Activated T-helper 2 cell treated with anti-CD3 and anti-CD28 coated beads, Interferon-gamma antibody, Interleukin-2, Interleukin-4, amounts not matched to agents 10 μg/mL and 5 μg/mL and 100 μg/mL, durations not matched to agents 14 hours and 24 hours and 36 hours (primary cell): ENCODE results near the gene SPA17. TPM values are rescaled to one million over a fixed set of nuclear protein-coding genes. Genes with fewer than 3 reads are reported as not detected.

ENCODE experiments used
- DNase-seq: peaks from one replicate; pipeline ENCODE4 v3.0.0; 2021; ENCODE audit warnings: low spot score
- H3K27ac Mint-ChIP-seq: one replicate; pipeline ENCODE4 v1.8.0; 2021; ENCODE audit warnings: mixed read lengths
- H3K27me3 Mint-ChIP-seq: one replicate; pipeline ENCODE4 v1.8.0; 2021; ENCODE audit warnings: low read depth, mixed read lengths
- H3K36me3 Mint-ChIP-seq: one replicate; pipeline ENCODE4 v1.8.0; 2021; ENCODE audit warnings: low read depth, mixed read lengths
- H3K4me1 Mint-ChIP-seq: one replicate; pipeline ENCODE4 v1.8.0; 2021; ENCODE audit warnings: low read depth, mixed read lengths
- H3K4me3 Mint-ChIP-seq: one replicate; pipeline ENCODE4 v1.8.0; 2021; ENCODE audit warnings: low read depth, mild to moderate bottlenecking, moderate library complexity, mixed read lengths
- H3K9me3 Mint-ChIP-seq: one replicate; pipeline ENCODE4 v1.8.0; 2021; ENCODE audit warnings: mixed read lengths
- intact Hi-C: fragments of 100-400 bp; cut with micrococcal nuclease; formaldehyde crosslinking; loops from one replicate; pipeline ENCODE4 v1.15.1; 2023
- total RNA-seq: library from RNA; stranded (reverse); gene quantifications from 2 replicates; pipeline ENCODE4 v1.2.3, GENCODE V29; 2022

SPA17 gene
- total RNA-seq = 2.3 and 2.9 TPM in 2 replicates

DNA sequence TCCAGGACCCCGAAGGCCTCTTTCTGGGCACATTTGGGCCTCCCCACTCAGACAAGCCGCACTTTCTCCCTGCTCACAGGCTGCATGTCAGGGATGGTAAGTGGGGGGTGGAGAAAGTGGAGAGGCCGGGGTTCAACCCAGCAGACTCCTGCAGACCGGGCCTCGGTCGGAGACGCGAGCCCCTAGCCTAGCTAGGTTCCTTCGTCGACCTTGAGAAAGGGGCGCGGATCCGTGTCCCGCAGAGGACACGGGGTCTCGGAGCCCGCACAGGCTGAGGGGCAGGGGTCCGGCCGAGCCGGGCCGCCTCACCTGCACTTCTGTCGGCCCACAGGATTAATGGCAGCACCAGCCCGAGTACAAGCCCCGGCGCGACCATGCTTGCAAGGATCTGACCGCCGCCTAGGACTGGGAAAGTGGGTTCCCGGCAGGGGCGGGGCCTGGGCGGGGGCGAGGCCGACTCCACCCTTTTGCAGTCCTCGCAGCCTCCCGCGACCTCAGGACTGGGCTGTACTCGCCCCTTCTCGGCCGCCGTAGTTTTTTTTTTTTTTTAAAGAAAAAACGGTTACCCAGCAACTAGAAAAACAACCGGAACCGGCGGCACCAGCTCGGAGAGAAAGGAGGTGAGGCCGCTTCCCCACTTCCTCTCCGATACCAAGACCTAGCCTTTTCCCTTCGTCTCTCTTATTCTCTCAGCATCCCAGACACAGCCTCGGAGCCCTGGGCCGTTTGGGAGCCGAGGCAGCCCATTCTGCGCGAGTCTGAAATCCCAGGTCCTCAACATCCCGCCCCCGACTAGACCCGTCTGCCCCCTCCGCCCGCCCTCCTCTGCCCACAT lies at the start of gene SPA17, which contains the start of gene SIAE:
SPA17 (plus strand) TSS at position 572 of the 835 bp plus-strand sequence. CDS start 1,361 bp downstream, outside the sequence.
SIAE (minus strand) TSS at position 407 of the 835 bp plus-strand sequence; CDS start at position 376, 31 bp downstream.
- DNase-seq = peak; percentile 84
- no peaks in the 10 kb centered on the region for H3K9me3 Mint-ChIP-seq
- intact Hi-C loops = loop anchor here (1.0 to 2.0 kb wide), 6 partner anchors 51 to 437 kb away; partner anchors contain the start of genes CCDC15, MSANTD2, TBRG1 and TMEM218
- H3K36me3 Mint-ChIP-seq = no peaks in the 10 kb centered on the region
- peaks cover 36% of the 10 kb centered on the region for H3K4me1 Mint-ChIP-seq
- H3K4me3 Mint-ChIP-seq = peak within 1 kb of the TSS; percentile 88
- H3K27me3 Mint-ChIP-seq = no peaks in the 10 kb centered on the region
- H3K27ac Mint-ChIP-seq = peak within 1 kb of the TSS; percentile 86

DNA sequence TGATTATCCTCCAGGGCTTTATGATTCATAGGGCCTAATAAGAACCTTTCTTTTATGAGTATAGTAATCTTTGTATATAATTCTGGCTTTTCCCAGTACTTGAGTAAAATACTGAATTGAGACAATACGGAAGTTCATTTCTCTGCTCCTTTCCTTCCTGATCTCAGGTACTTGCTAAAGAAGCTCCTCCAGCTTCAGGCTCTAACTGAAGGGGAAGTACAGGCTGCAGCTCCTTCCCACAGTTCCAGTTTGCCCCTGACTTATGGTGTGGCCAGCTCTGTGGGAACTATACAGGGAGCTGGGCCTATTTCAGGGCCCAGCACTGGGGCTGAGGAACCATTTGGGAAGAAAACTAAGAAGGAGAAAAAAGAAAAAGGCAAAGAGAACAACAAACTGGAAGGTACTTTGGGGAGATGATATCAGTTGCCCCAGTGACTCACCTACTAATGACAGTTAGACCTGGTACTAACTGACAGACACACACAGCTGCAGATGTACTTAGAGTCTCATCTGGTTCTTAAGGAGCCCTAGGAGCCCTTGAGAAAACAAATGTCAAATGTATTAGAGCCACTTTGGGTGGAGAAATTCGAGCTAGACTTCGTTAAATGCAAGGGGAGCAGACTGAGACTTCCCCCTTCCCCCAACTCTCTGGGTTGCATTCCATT lies 48.1 kb upstream of the SPA17 start:
- DNase-seq = no peak
- Mint-ChIP-seq H3K36me3 (peaks cover 50% of the 10 kb centered on the region), H3K4me1 (peaks cover 28% of the 10 kb centered on the region), H3K27me3 (peaks cover 6% of the 10 kb centered on the region), H3K4me3 (peak overlapping the region; percentile 46), H3K27ac (peak overlapping the region; percentile 63), H3K9me3 (no peaks in the 10 kb centered on the region)
- intact Hi-C loops = no loop called here

DNA sequence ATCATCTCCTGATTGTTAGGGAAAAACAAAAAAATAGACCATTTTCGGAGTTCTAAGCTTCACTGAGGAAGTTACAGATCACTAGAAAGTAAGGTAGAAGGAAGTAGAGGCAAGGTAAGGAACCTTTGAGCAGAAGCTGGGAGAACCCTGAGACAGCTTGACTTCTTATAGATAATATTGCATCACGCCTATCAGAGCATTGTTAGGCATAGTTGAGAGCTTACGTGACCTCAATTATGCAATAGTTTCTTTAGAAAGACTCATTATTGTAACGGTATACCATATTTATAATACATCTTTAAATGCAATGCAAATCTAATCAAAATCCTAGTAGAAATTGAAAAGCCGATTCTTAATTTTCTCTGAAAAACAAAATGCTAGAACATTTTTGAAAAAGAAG lies 46.2 kb upstream of the SPA17 start:
- no peak for DNase-seq
- Mint-ChIP-seq H3K4me3 (no peak overlapping the region), H3K27ac (no peak overlapping the region), H3K4me1 (peaks cover 28% of the 10 kb centered on the region), H3K27me3 (no peaks in the 10 kb centered on the region), H3K9me3 (no peaks in the 10 kb centered on the region), H3K36me3 (peaks cover 66% of the 10 kb centered on the region)
- intact Hi-C loops = no loop called here

DNA sequence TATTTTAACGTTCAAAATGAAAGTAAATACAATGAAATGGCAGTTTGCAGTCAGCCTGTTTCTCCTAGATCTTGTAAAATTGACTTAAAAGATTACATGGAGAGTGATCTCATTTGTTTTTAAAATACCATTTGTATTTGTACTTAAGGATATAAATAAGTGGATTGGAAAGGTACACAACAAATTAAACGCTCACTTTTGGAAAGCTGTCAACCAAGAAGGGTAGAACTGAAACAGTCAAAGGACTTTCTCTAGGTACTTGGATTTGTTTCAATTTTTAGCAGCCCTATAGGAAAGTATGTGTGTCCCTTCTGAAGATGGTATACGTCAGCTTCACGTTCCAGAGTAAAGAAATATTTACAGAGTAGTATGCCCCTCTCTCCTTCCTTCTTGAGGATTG lies 43.7 kb upstream of the SPA17 start:
- Mint-ChIP-seq H3K4me3 (no peak overlapping the region), H3K4me1 (peaks cover 17% of the 10 kb centered on the region), H3K36me3 (peaks cover 76% of the 10 kb centered on the region), H3K27me3 (no peaks in the 10 kb centered on the region), H3K27ac (no peak overlapping the region), H3K9me3 (no peaks in the 10 kb centered on the region)
- intact Hi-C loops = no loop called here
- no peak for DNase-seq

DNA sequence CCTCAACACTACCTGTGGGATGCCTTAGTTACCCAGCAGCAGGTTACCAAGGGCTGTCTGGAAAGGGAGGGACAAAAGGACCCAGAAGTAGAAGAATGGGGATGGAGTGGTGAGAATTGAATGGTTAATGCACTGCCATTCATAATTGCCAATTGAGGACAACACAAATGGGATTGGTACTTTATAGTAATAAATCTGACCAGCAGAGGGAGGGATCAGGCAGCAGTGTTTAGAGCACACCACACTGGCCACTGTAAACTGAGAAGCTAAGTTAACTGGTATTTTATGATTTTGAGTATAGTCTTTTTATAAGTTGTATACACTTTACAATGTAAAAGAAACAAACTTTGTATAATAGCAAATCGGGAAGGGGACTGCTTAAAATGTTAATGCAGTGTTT lies 40.3 kb upstream of the SPA17 start:
- intact Hi-C loops = no loop called here
- no peak overlapping the region for H3K4me3 Mint-ChIP-seq
- H3K27me3 Mint-ChIP-seq = no peaks in the 10 kb centered on the region
- no peak overlapping the region for H3K27ac Mint-ChIP-seq
- peaks cover 3% of the 10 kb centered on the region for H3K4me1 Mint-ChIP-seq
- DNase-seq = no peak
- H3K9me3 Mint-ChIP-seq = no peaks in the 10 kb centered on the region
- H3K36me3 Mint-ChIP-seq = peaks cover 68% of the 10 kb centered on the region

DNA sequence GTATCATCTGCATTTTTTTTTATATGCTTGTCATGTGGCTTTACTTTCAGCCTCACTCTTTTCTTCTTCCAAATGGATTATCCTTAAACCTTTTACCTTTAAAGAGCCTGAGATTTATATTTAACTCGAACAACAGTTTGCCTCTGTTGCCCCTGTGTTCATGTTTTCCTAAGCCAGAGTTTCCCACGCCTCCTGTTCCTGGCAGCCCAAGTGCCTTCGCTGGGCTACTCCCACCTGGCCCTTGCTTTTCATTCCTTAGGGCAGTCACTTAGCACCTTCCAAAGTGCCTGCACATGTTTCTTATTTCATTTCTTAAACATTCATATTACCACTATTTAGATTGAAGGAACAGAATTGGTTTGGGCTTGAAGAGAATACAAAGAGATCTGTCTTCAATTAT lies 37.8 kb upstream of the SPA17 start:
- H3K9me3 Mint-ChIP-seq = no peaks in the 10 kb centered on the region
- intact Hi-C loops = no loop called here
- H3K36me3 Mint-ChIP-seq = peaks cover 61% of the 10 kb centered on the region
- H3K4me1 Mint-ChIP-seq = no peaks in the 10 kb centered on the region
- DNase-seq = no peak
- no peak overlapping the region for H3K4me3 Mint-ChIP-seq
- no peaks in the 10 kb centered on the region for H3K27me3 Mint-ChIP-seq
- no peak overlapping the region for H3K27ac Mint-ChIP-seq

DNA sequence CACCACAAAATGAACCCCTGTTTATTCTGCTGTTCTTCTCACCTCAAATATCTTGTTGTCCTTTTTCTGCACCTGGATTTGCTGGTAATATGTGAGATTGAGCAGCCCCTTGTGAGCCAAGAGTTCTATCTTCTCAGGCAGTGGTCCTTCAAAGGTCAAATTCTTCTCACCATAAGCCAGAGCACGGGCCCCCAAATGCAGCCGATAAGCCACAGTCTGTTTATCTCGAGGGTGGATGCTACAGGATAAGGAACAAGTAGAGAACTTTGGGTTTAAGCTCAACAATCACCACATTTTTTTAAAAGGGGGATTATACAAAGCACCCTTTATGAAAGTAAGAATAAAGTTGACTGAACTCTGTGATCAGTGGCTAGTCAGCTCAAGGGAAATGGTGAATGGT lies 35.2 kb upstream of the SPA17 start:
- H3K9me3 Mint-ChIP-seq = no peaks in the 10 kb centered on the region
- DNase-seq = no peak
- H3K27ac Mint-ChIP-seq = no peak overlapping the region
- H3K4me1 Mint-ChIP-seq = peaks cover 6% of the 10 kb centered on the region
- H3K4me3 Mint-ChIP-seq = no peak overlapping the region
- H3K36me3 Mint-ChIP-seq = peaks cover 36% of the 10 kb centered on the region
- intact Hi-C loops = no loop called here
- H3K27me3 Mint-ChIP-seq = no peaks in the 10 kb centered on the region

DNA sequence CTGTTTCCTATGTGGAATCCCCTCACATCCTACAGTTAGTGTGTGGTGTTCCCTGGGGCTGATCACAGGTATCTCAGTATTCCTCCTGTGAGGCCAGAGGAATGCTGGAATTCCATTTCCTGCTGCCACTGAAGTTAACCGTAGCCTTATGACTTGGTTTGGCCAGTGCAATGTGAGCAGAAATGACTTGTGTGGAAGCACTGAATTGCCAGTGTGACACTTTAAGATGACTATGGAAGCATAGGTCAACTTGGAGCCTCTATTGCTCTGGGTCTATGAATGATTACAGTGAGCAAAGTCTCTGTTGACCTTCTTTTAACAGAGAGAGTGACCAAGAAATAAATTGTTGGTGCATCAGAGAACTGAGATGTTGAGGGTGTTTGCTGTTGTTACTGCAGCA lies 34.5 kb upstream of the SPA17 start:
- no peak overlapping the region for H3K4me3 Mint-ChIP-seq
- H3K27ac Mint-ChIP-seq = no peak overlapping the region
- H3K9me3 Mint-ChIP-seq = no peaks in the 10 kb centered on the region
- peaks cover 29% of the 10 kb centered on the region for H3K36me3 Mint-ChIP-seq
- H3K4me1 Mint-ChIP-seq = peaks cover 9% of the 10 kb centered on the region
- intact Hi-C loops = no loop called here
- no peak for DNase-seq
- H3K27me3 Mint-ChIP-seq = no peaks in the 10 kb centered on the region

DNA sequence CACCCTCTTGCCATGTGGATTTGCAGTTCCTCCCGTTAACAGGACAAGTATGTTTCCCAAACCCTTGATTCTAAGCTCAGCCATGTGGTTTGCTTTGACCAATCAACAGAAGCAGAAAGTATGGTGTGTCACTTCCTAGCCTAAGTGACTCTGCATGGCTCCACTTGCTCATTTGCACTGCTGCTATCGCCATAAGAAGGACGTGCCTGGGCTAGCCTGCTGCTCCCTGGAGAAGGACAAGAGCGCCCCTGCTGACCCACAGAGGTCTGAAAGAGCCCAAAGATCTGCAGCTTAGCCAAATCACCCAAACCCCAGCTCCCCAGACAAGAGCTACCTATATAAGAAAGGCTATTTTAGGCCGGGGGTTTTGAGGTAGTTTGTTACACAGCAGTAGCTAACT lies 33.0 kb upstream of the SPA17 start:
- H3K4me1 Mint-ChIP-seq = peaks cover 12% of the 10 kb centered on the region
- peaks cover 26% of the 10 kb centered on the region for H3K36me3 Mint-ChIP-seq
- DNase-seq = no peak
- H3K9me3 Mint-ChIP-seq = no peaks in the 10 kb centered on the region
- H3K27me3 Mint-ChIP-seq = no peaks in the 10 kb centered on the region
- intact Hi-C loops = no loop called here
- H3K4me3 Mint-ChIP-seq = no peak overlapping the region
- H3K27ac Mint-ChIP-seq = no peak overlapping the region

DNA sequence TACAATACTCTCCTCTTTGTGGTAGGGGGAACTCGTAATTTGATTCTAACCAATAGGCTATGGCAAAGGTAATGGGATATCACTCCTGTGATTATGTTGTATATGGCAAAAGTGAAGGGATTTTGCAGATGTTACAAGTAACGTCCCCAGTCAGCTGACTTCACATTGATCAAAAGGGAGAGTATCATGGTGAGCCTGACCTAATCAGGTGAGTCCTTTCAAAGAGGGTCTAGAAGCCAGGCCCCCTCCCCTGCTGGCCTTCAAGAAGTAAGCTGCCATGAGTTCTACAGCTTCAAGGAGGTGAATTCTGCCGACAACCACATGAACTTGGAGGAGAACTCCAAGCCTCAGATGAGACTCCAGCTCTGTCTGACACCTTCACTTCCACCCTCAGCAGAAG lies 31.1 kb upstream of the SPA17 start:
- Mint-ChIP-seq H3K27ac (no peak overlapping the region), H3K36me3 (peaks cover 15% of the 10 kb centered on the region), H3K9me3 (no peaks in the 10 kb centered on the region), H3K4me1 (peaks cover 12% of the 10 kb centered on the region), H3K27me3 (no peaks in the 10 kb centered on the region), H3K4me3 (no peak overlapping the region)
- intact Hi-C loops = no loop called here
- no peak for DNase-seq

DNA sequence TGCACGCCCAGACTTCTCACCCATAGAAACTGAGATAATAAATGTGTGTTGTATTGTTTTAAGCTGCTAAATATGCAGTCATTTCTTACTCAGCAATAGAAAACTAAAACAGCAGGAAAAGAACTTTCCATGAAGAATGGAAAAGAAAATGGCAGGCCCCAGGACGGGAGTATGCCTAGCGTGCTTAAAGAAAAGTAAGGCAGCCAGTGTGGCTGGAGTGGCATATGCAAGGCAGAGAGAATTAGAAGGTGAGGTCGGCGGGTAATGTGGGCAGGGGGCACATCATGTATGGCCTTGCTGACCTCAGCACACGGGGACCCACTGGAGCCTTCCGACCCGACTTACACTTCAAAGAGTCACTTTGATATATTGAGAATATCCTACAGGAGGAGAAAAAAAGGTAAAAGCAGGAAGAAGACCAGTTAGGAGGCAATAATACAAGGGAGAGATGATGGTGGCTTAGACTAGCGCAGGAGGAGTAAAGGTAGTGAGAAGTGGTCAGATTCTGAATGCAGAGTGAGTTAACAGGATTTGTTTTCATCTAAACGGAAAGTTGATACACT lies 30.6 kb upstream of the SPA17 start:
- H3K27me3 Mint-ChIP-seq = no peaks in the 10 kb centered on the region
- no peak overlapping the region for H3K4me3 Mint-ChIP-seq
- H3K4me1 Mint-ChIP-seq = peaks cover 12% of the 10 kb centered on the region
- intact Hi-C loops = no loop called here
- no peak overlapping the region for H3K27ac Mint-ChIP-seq
- H3K9me3 Mint-ChIP-seq = no peaks in the 10 kb centered on the region
- H3K36me3 Mint-ChIP-seq = peaks cover 11% of the 10 kb centered on the region
- no peak for DNase-seq

DNA sequence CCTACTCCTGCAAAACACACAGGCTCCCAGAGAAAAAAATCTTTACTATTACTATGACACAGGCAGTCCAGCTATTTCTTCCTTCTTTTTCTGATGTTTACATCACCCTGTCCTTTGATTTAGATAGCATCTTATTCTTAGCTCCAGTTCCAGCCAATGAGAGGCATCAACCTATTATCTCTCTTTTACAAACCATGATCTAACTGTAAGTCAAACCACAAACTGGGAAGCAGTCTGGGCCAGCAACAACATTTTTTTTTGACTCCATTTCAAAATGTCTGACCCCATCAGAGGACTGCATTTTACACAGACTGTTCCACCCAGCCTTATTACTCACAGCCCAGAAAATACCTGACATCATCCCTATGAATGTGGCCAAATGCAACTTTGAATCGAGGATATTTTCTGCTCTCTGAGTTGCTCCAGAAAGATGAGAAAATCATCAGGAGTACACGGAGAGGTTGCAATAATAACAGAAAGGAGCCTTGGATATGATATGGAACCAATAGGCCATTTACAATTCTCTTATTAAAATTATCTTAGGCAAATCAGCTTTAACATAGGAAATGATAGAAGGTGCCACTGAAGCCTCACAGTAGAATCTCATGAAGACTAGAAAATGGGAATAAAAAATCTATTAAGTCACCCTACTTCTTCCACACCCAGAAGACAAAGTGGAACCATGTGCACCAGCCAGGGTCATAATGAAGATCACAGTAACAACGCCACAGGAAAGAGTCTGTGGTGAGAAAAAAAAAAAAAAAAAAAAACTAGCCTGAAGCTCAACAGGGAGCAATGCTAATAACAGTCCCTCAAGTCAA lies 29.9 kb upstream of the SPA17 start:
- intact Hi-C loops = loop anchor here (1.0 kb wide), 2 partner anchors 119 to 193 kb away; no protein-coding TSS in a partner anchor
- H3K27me3 Mint-ChIP-seq = no peaks in the 10 kb centered on the region
- no peak overlapping the region for H3K27ac Mint-ChIP-seq
- no peak overlapping the region for H3K4me3 Mint-ChIP-seq
- peaks cover 5% of the 10 kb centered on the region for H3K36me3 Mint-ChIP-seq
- no peaks in the 10 kb centered on the region for H3K9me3 Mint-ChIP-seq
- no peak for DNase-seq
- peaks cover 12% of the 10 kb centered on the region for H3K4me1 Mint-ChIP-seq
